ENCODE measurements around the gene C1RL.
A peak's percentile ranks its signal among the peaks of the same experiment; 100 is the strongest.

C1RL gene

DNA sequence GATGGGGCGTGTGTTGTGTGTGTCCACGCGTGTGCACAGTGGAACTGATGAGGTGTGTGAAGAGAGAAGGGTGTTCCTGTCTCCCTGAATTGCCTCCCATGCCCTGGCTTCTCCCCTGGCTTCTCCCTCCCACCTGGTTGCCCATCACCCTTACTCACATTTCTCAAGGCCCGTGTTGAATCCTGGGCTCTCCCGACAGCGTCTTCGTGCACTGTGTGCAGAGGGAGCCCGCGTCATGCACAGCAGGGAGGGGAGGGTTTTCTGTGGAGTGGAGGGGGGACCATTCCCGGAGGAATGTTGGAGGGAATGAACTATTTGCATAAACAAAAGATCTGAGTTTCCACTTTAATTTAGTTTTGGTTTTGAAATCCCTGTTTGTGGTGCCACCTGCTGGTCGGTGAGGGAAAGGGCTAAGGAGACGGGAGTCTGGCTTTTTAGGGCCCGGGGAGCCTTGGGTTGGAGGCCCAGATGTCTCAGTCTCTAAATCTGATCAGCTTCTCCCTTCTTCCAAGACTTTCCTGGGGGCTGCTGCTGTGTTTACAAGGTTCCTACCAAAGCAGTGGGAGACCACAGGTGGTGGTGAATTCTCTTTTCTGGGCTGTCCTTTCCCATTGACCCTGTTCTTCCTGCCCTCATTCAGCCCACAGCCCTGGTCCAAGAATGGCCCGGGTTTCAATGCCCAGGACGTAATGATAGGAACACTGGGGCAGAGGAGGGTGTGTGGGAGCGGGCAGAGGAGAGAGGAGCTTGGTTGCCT is 16.6 kb downstream of the C1RL start, which contains the start of gene C1R:
Gene C1R, minus strand, starts transcription at position 217 of the 757 bp plus-strand sequence. Its CDS starts 57 bp downstream, at position 160.
- Histone ChIP-seq H3K27ac (ENCODE audit: low read depth, low read length) (0 out of 2 replicates have a peak within 1 kb of the TSS, but pooled peaks have one; percentile 8), H3K4me1 (ENCODE audit: control insufficient read depth, insufficient read depth, low read length, unreplicated experiment) (peaks cover 33% of the 10 kb centered on the region), H3K36me3 (ENCODE audit: insufficient read depth, low read length) (peaks cover 4% of the 10 kb centered on the region; the same call in 1 of the 2 replicates), H2AFZ (ENCODE audit: low read length, unreplicated experiment) (peak within 1 kb of the TSS; percentile 35), H3K79me2 (ENCODE audit: control insufficient read depth, insufficient read depth, low read length, unreplicated experiment) (no peaks in the 10 kb centered on the region), H3K27me3 (ENCODE audit: insufficient read depth, low read length) (no peaks in the 10 kb centered on the region), H3K4me3 (ENCODE audit: low read depth, low read length) (peak within 1 kb of the TSS; percentile 73)

DNA sequence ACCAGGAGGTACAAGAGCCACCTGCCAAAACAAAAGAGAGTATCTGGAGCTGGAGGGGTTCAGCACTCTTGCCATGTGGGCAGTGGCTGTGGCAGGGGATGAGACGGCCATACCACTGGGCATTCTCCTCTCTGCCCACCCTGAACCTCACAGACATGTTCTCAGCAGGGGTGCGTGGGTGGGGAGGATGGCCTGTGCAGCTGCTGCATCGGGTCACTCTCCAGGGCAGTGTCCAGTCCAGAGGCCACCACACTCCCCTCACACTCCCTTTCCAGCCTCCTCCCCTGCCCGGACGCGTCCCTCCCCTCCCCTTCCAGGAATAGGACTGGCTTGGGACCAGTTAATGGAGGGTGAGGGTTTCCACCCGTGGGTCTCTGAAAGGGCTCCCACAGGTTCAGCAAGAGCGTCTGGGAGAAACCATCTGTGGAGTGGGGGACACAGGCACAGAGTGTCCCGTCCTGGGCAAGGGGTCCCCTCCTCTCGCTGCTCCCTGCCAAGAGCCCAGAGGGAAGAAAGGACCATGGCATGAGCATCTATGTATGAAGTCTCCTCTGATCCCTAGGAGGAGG is 17.3 kb downstream of the C1RL start:
- peak overlapping the region; percentile 0 for H2AFZ ChIP-seq (ENCODE audit: low read length, unreplicated experiment)
- H3K27me3 ChIP-seq (ENCODE audit: insufficient read depth, low read length): no peaks in the 10 kb centered on the region
- no peak overlapping the region for H3K27ac ChIP-seq (ENCODE audit: low read depth, low read length)
- peaks cover 5% of the 10 kb centered on the region; the same call in 1 of the 2 replicates for H3K36me3 ChIP-seq (ENCODE audit: insufficient read depth, low read length)
- peak overlapping the region; percentile 73 for H3K4me3 ChIP-seq (ENCODE audit: low read depth, low read length)
- peaks cover 33% of the 10 kb centered on the region for H3K4me1 ChIP-seq (ENCODE audit: control insufficient read depth, insufficient read depth, low read length, unreplicated experiment)
- H3K79me2 ChIP-seq (ENCODE audit: control insufficient read depth, insufficient read depth, low read length, unreplicated experiment): no peaks in the 10 kb centered on the region

- H2AFZ ChIP-seq (ENCODE audit: low read length, unreplicated experiment): no peak overlapping the region
- no peaks in the 10 kb centered on the region for H3K79me2 ChIP-seq (ENCODE audit: control insufficient read depth, insufficient read depth, low read length, unreplicated experiment)
- H3K4me3 ChIP-seq (ENCODE audit: low read depth, low read length): peak overlapping the region; percentile 73
- peaks cover 11% of the 10 kb centered on the region; the same call in 1 of the 2 replicates for H3K36me3 ChIP-seq (ENCODE audit: insufficient read depth, low read length)
- no peaks in the 10 kb centered on the region for H3K27me3 ChIP-seq (ENCODE audit: insufficient read depth, low read length)
- peaks cover 33% of the 10 kb centered on the region for H3K4me1 ChIP-seq (ENCODE audit: control insufficient read depth, insufficient read depth, low read length, unreplicated experiment)
- H3K27ac ChIP-seq (ENCODE audit: low read depth, low read length): no peak overlapping the region
Observed at GRCh38 chr12:7091171-7091570, 17.8 kb downstream of the C1RL start.

GRCh38 chr12:7090222-7090998 is 18.6 kb downstream of the C1RL start:
- no peaks in the 10 kb centered on the region for H3K27me3 ChIP-seq (ENCODE audit: insufficient read depth, low read length)
- H3K27ac ChIP-seq (ENCODE audit: low read depth, low read length): no peak overlapping the region
- H2AFZ ChIP-seq (ENCODE audit: low read length, unreplicated experiment): no peak overlapping the region
- peak overlapping the region; percentile 73 for H3K4me3 ChIP-seq (ENCODE audit: low read depth, low read length)
- peaks cover 33% of the 10 kb centered on the region for H3K4me1 ChIP-seq (ENCODE audit: control insufficient read depth, insufficient read depth, low read length, unreplicated experiment)
- H3K36me3 ChIP-seq (ENCODE audit: insufficient read depth, low read length): peaks cover 18% of the 10 kb centered on the region
- no peaks in the 10 kb centered on the region for H3K79me2 ChIP-seq (ENCODE audit: control insufficient read depth, insufficient read depth, low read length, unreplicated experiment)

GRCh38 chr12:7089196-7089871 is 19.7 kb downstream of the C1RL start:
- Histone ChIP-seq H3K4me1 (ENCODE audit: control insufficient read depth, insufficient read depth, low read length, unreplicated experiment) (peaks cover 29% of the 10 kb centered on the region), H3K27ac (ENCODE audit: low read depth, low read length) (no peak overlapping the region), H3K36me3 (ENCODE audit: insufficient read depth, low read length) (peaks cover 29% of the 10 kb centered on the region), H3K4me3 (ENCODE audit: low read depth, low read length) (no peak overlapping the region), H2AFZ (ENCODE audit: low read length, unreplicated experiment) (no peak overlapping the region), H3K79me2 (ENCODE audit: control insufficient read depth, insufficient read depth, low read length, unreplicated experiment) (no peaks in the 10 kb centered on the region), H3K27me3 (ENCODE audit: insufficient read depth, low read length) (no peaks in the 10 kb centered on the region)

- Histone ChIP-seq H3K27ac (ENCODE audit: low read depth, low read length) (no peak overlapping the region), H2AFZ (ENCODE audit: low read length, unreplicated experiment) (no peak overlapping the region), H3K79me2 (ENCODE audit: control insufficient read depth, insufficient read depth, low read length, unreplicated experiment) (no peaks in the 10 kb centered on the region), H3K27me3 (ENCODE audit: insufficient read depth, low read length) (no peaks in the 10 kb centered on the region), H3K36me3 (ENCODE audit: insufficient read depth, low read length) (peaks cover 50% of the 10 kb centered on the region), H3K4me1 (ENCODE audit: control insufficient read depth, insufficient read depth, low read length, unreplicated experiment) (peaks cover 21% of the 10 kb centered on the region), H3K4me3 (ENCODE audit: low read depth, low read length) (no peak overlapping the region)
Observed at GRCh38 chr12:7083125-7083524, 25.9 kb downstream of the C1RL start.

- Histone ChIP-seq H3K27me3 (ENCODE audit: insufficient read depth, low read length) (no peaks in the 10 kb centered on the region), H3K27ac (ENCODE audit: low read depth, low read length) (no peak overlapping the region), H3K4me3 (ENCODE audit: low read depth, low read length) (no peak overlapping the region)
Observed at GRCh38 chr12:7081037-7081436, 28.0 kb downstream of the C1RL start.

GRCh38 chr12:7079826-7080125 is 29.2 kb downstream of the C1RL start:
- H3K4me3 ChIP-seq (ENCODE audit: low read depth, low read length): peak overlapping the region; percentile 65
- H3K79me2 ChIP-seq (ENCODE audit: control insufficient read depth, insufficient read depth, low read length, unreplicated experiment): no peaks in the 10 kb centered on the region
- H2AFZ ChIP-seq (ENCODE audit: low read length, unreplicated experiment): no peak overlapping the region
- peak overlapping the region; percentile 95 for H3K27ac ChIP-seq (ENCODE audit: low read depth, low read length)
- no peaks in the 10 kb centered on the region for H3K27me3 ChIP-seq (ENCODE audit: insufficient read depth, low read length)
- H3K4me1 ChIP-seq (ENCODE audit: control insufficient read depth, insufficient read depth, low read length, unreplicated experiment): peaks cover 29% of the 10 kb centered on the region
- peaks cover 26% of the 10 kb centered on the region for H3K36me3 ChIP-seq (ENCODE audit: insufficient read depth, low read length)

More at GRCh38 chr12:7081037-7081436, 28.0 kb downstream of the C1RL start:
- no peak overlapping the region for H2AFZ ChIP-seq (ENCODE audit: low read length, unreplicated experiment)
- peaks cover 25% of the 10 kb centered on the region for H3K4me1 ChIP-seq (ENCODE audit: control insufficient read depth, insufficient read depth, low read length, unreplicated experiment)
- no peaks in the 10 kb centered on the region for H3K79me2 ChIP-seq (ENCODE audit: control insufficient read depth, insufficient read depth, low read length, unreplicated experiment)
- H3K36me3 ChIP-seq (ENCODE audit: insufficient read depth, low read length): peaks cover 38% of the 10 kb centered on the region

GRCh38 chr12:7078163-7078562 is 30.9 kb downstream of the C1RL start:
- no peak overlapping the region for H2AFZ ChIP-seq (ENCODE audit: low read length, unreplicated experiment)
- no peaks in the 10 kb centered on the region for H3K27me3 ChIP-seq (ENCODE audit: insufficient read depth, low read length)
- no peak overlapping the region for H3K27ac ChIP-seq (ENCODE audit: low read depth, low read length)
- no peak overlapping the region for H3K4me3 ChIP-seq (ENCODE audit: low read depth, low read length)
- no peaks in the 10 kb centered on the region for H3K79me2 ChIP-seq (ENCODE audit: control insufficient read depth, insufficient read depth, low read length, unreplicated experiment)
- H3K4me1 ChIP-seq (ENCODE audit: control insufficient read depth, insufficient read depth, low read length, unreplicated experiment): peaks cover 29% of the 10 kb centered on the region
- H3K36me3 ChIP-seq (ENCODE audit: insufficient read depth, low read length): peaks cover 19% of the 10 kb centered on the region

DNA sequence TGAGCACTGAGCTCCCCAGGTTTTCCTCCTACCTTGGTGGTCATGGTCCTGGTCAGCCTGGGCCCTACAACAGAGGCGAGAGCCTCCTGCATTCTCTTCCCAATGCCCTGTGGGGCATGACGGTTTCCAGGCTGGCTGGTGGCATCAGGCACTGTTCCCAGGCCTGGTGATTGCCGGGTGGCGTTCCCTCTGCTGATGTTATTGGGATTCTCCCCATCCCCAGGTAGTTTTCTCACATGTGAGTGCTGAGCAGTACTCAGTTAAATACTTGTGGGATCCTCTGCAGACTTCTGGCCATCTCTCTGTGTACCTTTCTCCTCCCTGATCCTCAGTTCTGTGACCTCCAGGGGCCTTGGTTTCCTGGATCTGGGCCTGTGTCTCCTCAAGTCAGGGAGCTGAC is 32.5 kb downstream of the C1RL start:
- H3K4me1 ChIP-seq (ENCODE audit: control insufficient read depth, insufficient read depth, low read length, unreplicated experiment): peaks cover 29% of the 10 kb centered on the region
- no peak overlapping the region for H2AFZ ChIP-seq (ENCODE audit: low read length, unreplicated experiment)
- H3K27ac ChIP-seq (ENCODE audit: low read depth, low read length): no peak overlapping the region
- no peak overlapping the region for H3K4me3 ChIP-seq (ENCODE audit: low read depth, low read length)
- no peaks in the 10 kb centered on the region for H3K27me3 ChIP-seq (ENCODE audit: insufficient read depth, low read length)
- no peaks in the 10 kb centered on the region for H3K79me2 ChIP-seq (ENCODE audit: control insufficient read depth, insufficient read depth, low read length, unreplicated experiment)
- H3K36me3 ChIP-seq (ENCODE audit: insufficient read depth, low read length): peaks cover 7% of the 10 kb centered on the region; the same call in 1 of the 2 replicates
